ENCODE data around the gene ZNF341.

Gene ZNF341

GRCh38 chr20:33721391-33722140, 10.2 kb upstream of the ZNF341 start:
- DNase-seq (ENCODE audit: extremely low spot score) = no peak
- POLR2A ChIA-PET = no interaction called here
- no peak for TF ChIP-seq CTCF (IDR thresholded peaks at IDR 0.05; ENCODE audit: control extremely low read depth, extremely low read depth, low read depth, missing control alignments)
- CTCF ChIA-PET = interaction anchor here (1.3 to 2.3 kb wide), 2 partner anchors 11 to 46 kb away, joined by 3 to 14 read pairs; partner anchors contain the start of gene ZNF341

GRCh38 chr20:33724439-33725094, 7.2 kb upstream of the ZNF341 start:
- POLR2A ChIA-PET = no interaction called here
- no peak for DNase-seq (ENCODE audit: extremely low spot score)

GRCh38 chr20:33725607-33726264, 6.1 kb upstream of the ZNF341 start:
- CTCF ChIA-PET = interaction anchor here (0.9 to 1.0 kb wide), 2 partner anchors 38 to 268 kb away, joined by 3 read pairs; no protein-coding TSS in a partner anchor
- DNase-seq (ENCODE audit: extremely low spot score) = no peak
- POLR2A ChIA-PET = no interaction called here
- no peak for TF ChIP-seq CTCF (IDR thresholded peaks at IDR 0.05; ENCODE audit: control extremely low read depth, extremely low read depth, low read depth, missing control alignments)

More at GRCh38 chr20:33724439-33725094, 7.2 kb upstream of the ZNF341 start:
- CTCF ChIA-PET = interaction anchor here (0.9 to 1.0 kb wide), 2 partner anchors 39 to 267 kb away, joined by 3 read pairs; no protein-coding TSS in a partner anchor
- no peak for TF ChIP-seq CTCF (IDR thresholded peaks at IDR 0.05; ENCODE audit: control extremely low read depth, extremely low read depth, low read depth, missing control alignments)

GRCh38 chr20:33727115-33727479, 4.7 kb upstream of the ZNF341 start:
- no peak for DNase-seq (ENCODE audit: extremely low spot score)
- no peak for TF ChIP-seq CTCF (IDR thresholded peaks at IDR 0.05; ENCODE audit: control extremely low read depth, extremely low read depth, low read depth, missing control alignments)
- CTCF ChIA-PET = interaction anchor here (0.9 to 1.0 kb wide), 2 partner anchors 30 to 59 kb away, joined by 3 read pairs; no protein-coding TSS in a partner anchor
- POLR2A ChIA-PET = no interaction called here

- ChIA-PET POLR2A (no interaction called here), CTCF (no interaction called here)
- no peak for TF ChIP-seq CTCF (IDR thresholded peaks at IDR 0.05; ENCODE audit: control extremely low read depth, extremely low read depth, low read depth, missing control alignments)
- no peak for DNase-seq (ENCODE audit: extremely low spot score)
Measured at GRCh38 chr20:33727806-33728205, 4.0 kb upstream of the ZNF341 start.

- POLR2A ChIA-PET = no interaction called here
- TF ChIP-seq CTCF (IDR thresholded peaks at IDR 0.05; ENCODE audit: control extremely low read depth, extremely low read depth, low read depth, missing control alignments) = no peak
- DNase-seq (ENCODE audit: extremely low spot score) = no peak
- CTCF ChIA-PET = no interaction called here
Measured at GRCh38 chr20:33728463-33728862, 3.3 kb upstream of the ZNF341 start.
